Measurements from ENCODE around the gene GLI3. TPM values are rescaled to one million over a fixed set of nuclear protein-coding genes. Genes with fewer than 3 reads are reported as not detected.

GLI3 gene
- total RNA-seq, 4 donors from 2014 or later: 23.1 to 41.3 (median 24.6) TPM

DNA sequence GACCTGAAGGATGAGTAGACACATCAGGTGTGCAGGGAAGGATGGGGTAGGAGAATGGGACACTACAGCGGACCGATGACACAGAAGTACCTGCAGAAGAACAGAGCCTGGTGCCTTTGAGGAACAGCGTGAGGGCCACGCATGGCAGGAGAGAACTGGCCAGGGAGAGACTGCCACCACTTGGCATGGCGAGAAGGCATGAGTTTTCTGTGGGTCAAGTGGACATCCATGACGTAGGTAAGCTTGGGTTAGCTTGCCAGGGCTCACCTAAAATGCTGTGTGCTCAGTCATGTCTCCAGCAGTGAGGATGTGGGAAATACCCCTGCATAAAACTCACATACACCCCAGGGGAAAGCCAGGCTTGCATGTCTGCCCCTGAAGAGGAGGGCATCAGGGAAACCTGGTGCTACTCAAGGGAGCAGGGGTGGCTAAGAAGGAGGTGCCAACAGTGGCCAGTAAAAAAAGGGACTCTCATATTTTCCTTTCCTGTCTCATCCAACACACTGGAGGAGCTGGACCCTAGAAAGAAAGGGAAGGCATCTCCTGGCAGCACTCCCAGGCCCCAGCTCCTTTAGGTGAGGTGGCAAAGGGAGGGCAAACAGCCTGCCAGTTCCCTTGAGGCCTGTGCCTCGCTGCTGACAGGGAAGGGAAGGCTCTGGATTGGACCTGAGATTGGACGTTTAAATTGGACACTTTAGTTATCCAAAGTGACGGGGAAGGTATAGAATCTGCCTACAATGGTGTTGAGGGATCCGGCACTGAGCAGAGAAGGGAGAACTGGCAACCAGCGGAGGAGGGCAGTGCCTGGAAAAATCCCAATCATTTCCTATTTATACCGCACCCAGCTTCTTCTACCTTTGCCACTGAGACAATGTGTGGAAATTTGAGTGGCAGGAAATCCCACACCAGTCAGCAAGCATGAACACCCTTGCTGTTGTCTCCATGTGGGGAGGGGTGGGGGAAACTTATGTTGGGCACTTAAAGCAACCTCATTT lies 255.7 kb downstream of the GLI3 start:
- peaks cover 5% of the 10 kb centered on the region for H3K36me3 ChIP-seq
- WGBS: 84% methylated on average over 11 of the region's 12 CpGs
- peaks cover 19% of the 10 kb centered on the region for H3K4me1 ChIP-seq
- H3K9me3 ChIP-seq: no peaks in the 10 kb centered on the region
- no peak overlapping the region for H3K4me3 ChIP-seq
- DNase-seq (ENCODE audit: low spot score in 2 of 2): no peak
- no peaks in the 10 kb centered on the region for H3K27me3 ChIP-seq
- no peak overlapping the region for H3K27ac ChIP-seq
- TF ChIP-seq EP300 (IDR thresholded peaks at IDR 0.05): no peak
- no peak for TF ChIP-seq POLR2A (IDR thresholded peaks at IDR 0.05)
- TF ChIP-seq POLR2AphosphoS5 (IDR thresholded peaks at IDR 0.05): no peak
- TF ChIP-seq, protein P1, sequence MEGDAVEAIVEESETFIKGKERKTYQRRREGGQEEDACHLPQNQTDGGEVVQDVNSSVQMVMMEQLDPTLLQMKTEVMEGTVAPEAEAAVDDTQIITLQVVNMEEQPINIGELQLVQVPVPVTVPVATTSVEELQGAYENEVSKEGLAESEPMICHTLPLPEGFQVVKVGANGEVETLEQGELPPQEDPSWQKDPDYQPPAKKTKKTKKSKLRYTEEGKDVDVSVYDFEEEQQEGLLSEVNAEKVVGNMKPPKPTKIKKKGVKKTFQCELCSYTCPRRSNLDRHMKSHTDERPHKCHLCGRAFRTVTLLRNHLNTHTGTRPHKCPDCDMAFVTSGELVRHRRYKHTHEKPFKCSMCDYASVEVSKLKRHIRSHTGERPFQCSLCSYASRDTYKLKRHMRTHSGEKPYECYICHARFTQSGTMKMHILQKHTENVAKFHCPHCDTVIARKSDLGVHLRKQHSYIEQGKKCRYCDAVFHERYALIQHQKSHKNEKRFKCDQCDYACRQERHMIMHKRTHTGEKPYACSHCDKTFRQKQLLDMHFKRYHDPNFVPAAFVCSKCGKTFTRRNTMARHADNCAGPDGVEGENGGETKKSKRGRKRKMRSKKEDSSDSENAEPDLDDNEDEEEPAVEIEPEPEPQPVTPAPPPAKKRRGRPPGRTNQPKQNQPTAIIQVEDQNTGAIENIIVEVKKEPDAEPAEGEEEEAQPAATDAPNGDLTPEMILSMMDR (IDR thresholded peaks at IDR 0.05): no peak

GRCh38 chr7:41979834-41980307 lies 257.1 kb downstream of the GLI3 start:
- 35% methylated on average over 6 of the region's 6 CpGs for WGBS
- Histone ChIP-seq H3K27ac (no peak overlapping the region), H3K4me1 (peaks cover 19% of the 10 kb centered on the region), H3K27me3 (no peaks in the 10 kb centered on the region), H3K36me3 (peaks cover 5% of the 10 kb centered on the region), H3K9me3 (no peaks in the 10 kb centered on the region), H3K4me3 (no peak overlapping the region)
- DNase-seq (ENCODE audit: low spot score in 2 of 2): no peak
- no peak for TF ChIP-seq POLR2AphosphoS5 (IDR thresholded peaks at IDR 0.05)
- TF ChIP-seq, protein P1 (IDR thresholded peaks at IDR 0.05): peak; percentile 50 to 61

GRCh38 chr7:41978858-41979257 lies 258.2 kb downstream of the GLI3 start:
- H3K27ac ChIP-seq: no peak overlapping the region
- H3K9me3 ChIP-seq: no peaks in the 10 kb centered on the region
- 84% methylated on average over 4 of the region's 4 CpGs for WGBS
- no peak for DNase-seq (ENCODE audit: low spot score in 2 of 2)
- TF ChIP-seq POLR2A (IDR thresholded peaks at IDR 0.05): no peak
- TF ChIP-seq, protein P1 (IDR thresholded peaks at IDR 0.05): no peak
- no peak for TF ChIP-seq EP300 (IDR thresholded peaks at IDR 0.05)
- TF ChIP-seq POLR2AphosphoS5 (IDR thresholded peaks at IDR 0.05): no peak
- H3K4me3 ChIP-seq: no peak overlapping the region
- H3K4me1 ChIP-seq: peaks cover 19% of the 10 kb centered on the region
- H3K27me3 ChIP-seq: no peaks in the 10 kb centered on the region
- H3K36me3 ChIP-seq: peaks cover 5% of the 10 kb centered on the region

GRCh38 chr7:41977661-41978060 lies 259.3 kb downstream of the GLI3 start:
- no peaks in the 10 kb centered on the region for H3K27me3 ChIP-seq
- peaks cover 19% of the 10 kb centered on the region for H3K4me1 ChIP-seq
- no peaks in the 10 kb centered on the region for H3K9me3 ChIP-seq
- no peak for DNase-seq (ENCODE audit: low spot score in 2 of 2)
- TF ChIP-seq EP300 (IDR thresholded peaks at IDR 0.05): no peak
- TF ChIP-seq POLR2A (IDR thresholded peaks at IDR 0.05): no peak
- TF ChIP-seq POLR2AphosphoS5 (IDR thresholded peaks at IDR 0.05): no peak
- TF ChIP-seq, protein P1 (IDR thresholded peaks at IDR 0.05): no peak
- 78% methylated on average over 3 of the region's 3 CpGs for WGBS
- H3K27ac ChIP-seq: no peak overlapping the region
- peaks cover 12% of the 10 kb centered on the region for H3K36me3 ChIP-seq
- H3K4me3 ChIP-seq: no peak overlapping the region

- H3K4me3 ChIP-seq: no peak overlapping the region
- no peaks in the 10 kb centered on the region for H3K9me3 ChIP-seq
- H3K27ac ChIP-seq: no peak overlapping the region
- no peaks in the 10 kb centered on the region for H3K27me3 ChIP-seq
- no peak for TF ChIP-seq EP300 (IDR thresholded peaks at IDR 0.05)
- TF ChIP-seq, protein P1 (IDR thresholded peaks at IDR 0.05): peak; percentile 31 to 54
- WGBS: 60% methylated on average over 9 of the region's 9 CpGs
- peaks cover 16% of the 10 kb centered on the region for H3K36me3 ChIP-seq
- DNase-seq (ENCODE audit: low spot score in 2 of 2): no peak
- peaks cover 19% of the 10 kb centered on the region for H3K4me1 ChIP-seq
Observed at GRCh38 chr7:41977151-41977651, 259.8 kb downstream of the GLI3 start.

Data from suprapubic skin (tissue), 4 donors.